ENCODE data around the gene PAIP2.

GRCh38 chr5:139404484-139404840 lies 62.8 kb downstream of the PAIP2 start:
- TF ChIP-seq CTCF (IDR thresholded peaks at IDR 0.05) (no peak), POLR2AphosphoS5 (IDR thresholded peaks at IDR 0.05) (no peak), POLR2A (IDR thresholded peaks at IDR 0.05) (no peak)

Data from prostate gland (tissue), 2 donors.